Panc1 (cell line): ENCODE measurements around the gene ADARB1. TPM values are rescaled to one million over a fixed set of nuclear protein-coding genes. Genes with fewer than 3 reads are reported as not detected.

Experiments used
- ATAC-seq: fragments of 200-7000 bp; cut with Tn5 transposase; 2 replicates; pipeline ENCODE4 v1.9.1; 2020; ENCODE audit warnings: mild to moderate bottlenecking, moderate library complexity
- BruUV-seq: library from RNA; stranded (reverse); fragments of 400-500 nt; replicated peaks from 2 replicates; lab custom pipeline; 2021; lab: Mats Ljungman, UMichigan
- CTCF ChIA-PET: fragments of 300-600 bp; sonication (Branson Sonifier 250); formaldehyde crosslinking; loops from one replicate; lab custom pipeline; 2022; ENCODE audit warnings: antibody characterized with exemption; lab: Charles Lee
- POLR2A ChIA-PET: fragments of 300-600 bp; sonication (Branson Sonifier 250); formaldehyde crosslinking; loops from one replicate; lab custom pipeline; 2022; ENCODE audit warnings: antibody characterized with exemption; lab: Charles Lee
- DNase-seq: peaks from one replicate; pipeline ENCODE4 v3.0.0-alpha.2; 2010; ENCODE audit warnings: low read depth, low spot score
- H3K27ac ChIP-seq: 2 replicates; pipeline ENCODE4 v1.5.1; 2011; ENCODE audit warnings: mild to moderate bottlenecking, low read length, inconsistent platforms
- H3K27me3 ChIP-seq: fragments of 200-500 bp; sonication (Bioruptor generic); 2 replicates; pipeline ENCODE4 v1.6.0; 2014; ENCODE audit warnings: low read length, inconsistent platforms; ENCODE audit not compliant: control insufficient read depth, insufficient read depth
- H3K36me3 ChIP-seq: fragments of 200-500 bp; sonication (Bioruptor generic); 2 replicates; pipeline ENCODE4 v1.5.1; 2014; ENCODE audit warnings: inconsistent platforms, mild to moderate bottlenecking, low read length, moderate library complexity; ENCODE audit not compliant: control insufficient read depth, insufficient read depth
- H3K4me1 ChIP-seq: 2 replicates; pipeline ENCODE4 v1.5.1; 2011; ENCODE audit warnings: inconsistent platforms, mild to moderate bottlenecking, low read length, moderate library complexity; ENCODE audit not compliant: control insufficient read depth, insufficient read depth
- H3K4me3 ChIP-seq, 2 experiments: 2 replicates each; pipeline ENCODE4 v1.5.1; 2011 to 2012; ENCODE audit warnings: low read depth in 2 of 2, low read length in 2 of 2, mild to moderate bottlenecking in 2 of 2, inconsistent platforms in 1 of 2, moderate library complexity in 1 of 2
- H3K9me3 ChIP-seq: fragments of 200-500 bp; sonication (Bioruptor generic); 2 replicates; pipeline ENCODE4 v1.5.1; 2014; ENCODE audit warnings: low read depth, mild to moderate bottlenecking, inconsistent platforms, low read length, moderate library complexity; ENCODE audit not compliant: control insufficient read depth, insufficient read depth
- POLR2AphosphoS5 ChIP-seq: IDR thresholded peaks from 2 replicates; pipeline ENCODE4 v1.6.1; 2012; ENCODE audit warnings: mild to moderate bottlenecking, low read depth, low read length, moderate library complexity
- SIN3A ChIP-seq: IDR thresholded peaks from 2 replicates; pipeline ENCODE4 v1.6.1; 2012; ENCODE audit warnings: low read depth, mild to moderate bottlenecking, low read length, moderate library complexity, borderline replicate concordance; ENCODE audit not compliant: insufficient read depth
- TCF7L2 ChIP-seq: IDR thresholded peaks from 2 replicates; pipeline ENCODE4 v1.6.1; 2011; ENCODE audit warnings: mild to moderate bottlenecking, low read depth, low read length, inconsistent platforms
- in situ Hi-C: cut with HindIII; loops from 2 replicates; pipeline ENCODE4 v1.10.0; 2016; ENCODE audit warnings: low sequenced_read_pairs, low pct_unique_long_range_greater_than_20kb
- intact Hi-C: fragments of 100-400 bp; cut with micrococcal nuclease; formaldehyde crosslinking; loops from one replicate; pipeline ENCODE4 v1.10.0; 2022; ENCODE audit not compliant: unreplicated experiment
- total RNA-seq: library from RNA; stranded (reverse); gene quantifications from one replicate; pipeline ENCODE4 v1.2.1, GENCODE V29; 2021; ENCODE audit not compliant: unreplicated experiment
- TF ChIP-seq, protein P1 (sequence below): fragments of 450-650 bp; IDR thresholded peaks from 2 replicates; pipeline ENCODE4 v1.5.1; 2017; ENCODE audit warnings: mild to moderate bottlenecking
- TF ChIP-seq, protein P2 (sequence below), 2 experiments: IDR thresholded peaks; 2 replicates each; pipeline ENCODE4 v1.6.1; 2011 to 2012; ENCODE audit warnings: low read depth in 2 of 2, control low read depth in 1 of 2, low read length in 1 of 2, mild to moderate bottlenecking in 1 of 2, moderate library complexity in 1 of 2; ENCODE audit not compliant: insufficient read depth in 1 of 2

The ADARB1 gene
- total RNA-seq, 1 experiment from 2014 or later, result 15.0 TPM

DNA sequence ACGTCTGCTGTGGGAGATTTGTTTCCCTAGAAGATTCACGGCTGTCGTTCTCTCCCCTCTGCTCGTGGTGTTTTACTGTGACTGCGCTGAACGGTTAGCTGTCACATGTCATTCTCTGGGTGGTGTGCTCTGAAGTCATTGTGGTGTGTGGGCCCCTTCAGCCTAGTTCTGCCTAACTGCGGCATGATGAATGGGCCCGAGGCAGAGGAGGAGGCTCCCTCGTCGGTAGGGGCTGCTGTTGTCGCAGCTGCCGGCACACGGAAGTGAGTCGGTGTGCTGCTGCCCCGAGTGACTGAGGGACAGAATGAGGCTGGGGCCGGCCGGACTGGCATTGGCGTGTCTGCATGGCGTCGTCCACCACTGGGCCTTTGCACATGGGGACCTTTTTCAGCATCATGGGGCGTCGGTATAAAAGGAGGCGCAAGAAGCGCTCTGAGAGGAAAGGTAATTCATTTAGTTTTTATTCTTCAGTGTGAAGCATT lies 77.9 kb downstream of the ADARB1 start:
- no peak for TF ChIP-seq SIN3A
- no peak for TF ChIP-seq POLR2AphosphoS5
- no peak for TF ChIP-seq TCF7L2
- TF ChIP-seq, protein P1, sequence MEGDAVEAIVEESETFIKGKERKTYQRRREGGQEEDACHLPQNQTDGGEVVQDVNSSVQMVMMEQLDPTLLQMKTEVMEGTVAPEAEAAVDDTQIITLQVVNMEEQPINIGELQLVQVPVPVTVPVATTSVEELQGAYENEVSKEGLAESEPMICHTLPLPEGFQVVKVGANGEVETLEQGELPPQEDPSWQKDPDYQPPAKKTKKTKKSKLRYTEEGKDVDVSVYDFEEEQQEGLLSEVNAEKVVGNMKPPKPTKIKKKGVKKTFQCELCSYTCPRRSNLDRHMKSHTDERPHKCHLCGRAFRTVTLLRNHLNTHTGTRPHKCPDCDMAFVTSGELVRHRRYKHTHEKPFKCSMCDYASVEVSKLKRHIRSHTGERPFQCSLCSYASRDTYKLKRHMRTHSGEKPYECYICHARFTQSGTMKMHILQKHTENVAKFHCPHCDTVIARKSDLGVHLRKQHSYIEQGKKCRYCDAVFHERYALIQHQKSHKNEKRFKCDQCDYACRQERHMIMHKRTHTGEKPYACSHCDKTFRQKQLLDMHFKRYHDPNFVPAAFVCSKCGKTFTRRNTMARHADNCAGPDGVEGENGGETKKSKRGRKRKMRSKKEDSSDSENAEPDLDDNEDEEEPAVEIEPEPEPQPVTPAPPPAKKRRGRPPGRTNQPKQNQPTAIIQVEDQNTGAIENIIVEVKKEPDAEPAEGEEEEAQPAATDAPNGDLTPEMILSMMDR, result no peak
- TF ChIP-seq, protein P2, sequence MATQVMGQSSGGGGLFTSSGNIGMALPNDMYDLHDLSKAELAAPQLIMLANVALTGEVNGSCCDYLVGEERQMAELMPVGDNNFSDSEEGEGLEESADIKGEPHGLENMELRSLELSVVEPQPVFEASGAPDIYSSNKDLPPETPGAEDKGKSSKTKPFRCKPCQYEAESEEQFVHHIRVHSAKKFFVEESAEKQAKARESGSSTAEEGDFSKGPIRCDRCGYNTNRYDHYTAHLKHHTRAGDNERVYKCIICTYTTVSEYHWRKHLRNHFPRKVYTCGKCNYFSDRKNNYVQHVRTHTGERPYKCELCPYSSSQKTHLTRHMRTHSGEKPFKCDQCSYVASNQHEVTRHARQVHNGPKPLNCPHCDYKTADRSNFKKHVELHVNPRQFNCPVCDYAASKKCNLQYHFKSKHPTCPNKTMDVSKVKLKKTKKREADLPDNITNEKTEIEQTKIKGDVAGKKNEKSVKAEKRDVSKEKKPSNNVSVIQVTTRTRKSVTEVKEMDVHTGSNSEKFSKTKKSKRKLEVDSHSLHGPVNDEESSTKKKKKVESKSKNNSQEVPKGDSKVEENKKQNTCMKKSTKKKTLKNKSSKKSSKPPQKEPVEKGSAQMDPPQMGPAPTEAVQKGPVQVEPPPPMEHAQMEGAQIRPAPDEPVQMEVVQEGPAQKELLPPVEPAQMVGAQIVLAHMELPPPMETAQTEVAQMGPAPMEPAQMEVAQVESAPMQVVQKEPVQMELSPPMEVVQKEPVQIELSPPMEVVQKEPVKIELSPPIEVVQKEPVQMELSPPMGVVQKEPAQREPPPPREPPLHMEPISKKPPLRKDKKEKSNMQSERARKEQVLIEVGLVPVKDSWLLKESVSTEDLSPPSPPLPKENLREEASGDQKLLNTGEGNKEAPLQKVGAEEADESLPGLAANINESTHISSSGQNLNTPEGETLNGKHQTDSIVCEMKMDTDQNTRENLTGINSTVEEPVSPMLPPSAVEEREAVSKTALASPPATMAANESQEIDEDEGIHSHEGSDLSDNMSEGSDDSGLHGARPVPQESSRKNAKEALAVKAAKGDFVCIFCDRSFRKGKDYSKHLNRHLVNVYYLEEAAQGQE (IDR thresholded peaks at IDR 0.05; ENCODE audit: insufficient read depth in 1 of 2, low read depth in 2 of 2, low read length in 1 of 2), result no peak
- intact Hi-C loops (no loop called here), in situ Hi-C loops (no loop called here)
- CTCF ChIA-PET, result no interaction called here
- BruUV-seq, result no TSS peak
- no peak overlapping the region for H3K27ac ChIP-seq
- H3K27me3 ChIP-seq, result no peaks in the 10 kb centered on the region
- no peak for DNase-seq
- no peaks in the 10 kb centered on the region for H3K36me3 ChIP-seq
- no peaks in the 10 kb centered on the region for H3K4me1 ChIP-seq
- ATAC-seq, result no peak
- no peak overlapping the region for H3K4me3 ChIP-seq
- POLR2A ChIA-PET, result no interaction called here
- H3K9me3 ChIP-seq, result no peaks in the 10 kb centered on the region

DNA sequence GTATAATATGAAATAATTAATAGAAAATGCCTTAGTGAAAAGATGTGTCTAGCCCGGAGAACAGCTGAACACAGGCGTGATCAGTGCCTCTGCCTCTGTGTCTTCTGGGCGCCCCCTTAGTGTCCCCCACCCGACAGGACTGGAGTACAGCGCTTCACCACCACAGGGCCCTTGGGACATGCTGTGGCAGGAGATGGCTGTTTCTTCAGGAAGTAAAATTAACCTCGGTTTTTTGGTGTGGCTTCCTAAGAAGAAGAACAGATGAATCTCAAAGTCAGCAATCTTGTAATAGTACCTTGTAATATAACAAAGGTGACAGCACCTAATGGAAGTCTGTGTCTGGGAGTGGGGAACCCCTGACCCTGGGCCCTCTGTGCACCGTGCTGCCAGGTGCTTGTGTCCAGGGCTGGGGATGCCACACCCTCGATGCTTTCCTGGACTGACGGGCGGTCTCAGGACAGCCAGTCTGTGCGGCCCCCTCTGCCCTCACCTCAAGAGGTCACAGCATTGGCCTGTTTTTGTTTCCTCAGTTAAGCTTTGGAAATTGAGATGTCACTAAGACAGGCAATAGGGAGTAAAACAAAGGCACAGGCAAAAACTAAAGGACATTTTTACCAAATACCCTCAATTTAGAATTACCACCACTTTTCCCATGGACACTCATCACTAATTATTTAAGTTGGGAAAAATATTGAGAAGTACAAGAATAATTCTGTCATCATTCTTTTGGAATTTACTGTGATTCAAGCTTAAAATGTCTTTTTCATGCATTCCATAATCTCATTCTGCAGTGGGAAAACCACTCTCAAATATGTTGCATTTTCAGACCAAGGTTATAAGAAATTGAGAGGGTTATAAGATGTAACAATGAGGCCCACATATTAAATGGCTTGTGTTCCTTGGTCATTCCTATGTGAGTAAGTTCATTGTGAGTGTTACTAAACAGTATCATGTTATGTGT lies 79.3 kb downstream of the ADARB1 start:
- no peak for TF ChIP-seq SIN3A
- TF ChIP-seq, protein P2 (IDR thresholded peaks at IDR 0.05; ENCODE audit: insufficient read depth in 1 of 2, low read depth in 2 of 2, low read length in 1 of 2), result no peak
- TF ChIP-seq TCF7L2, result no peak
- TF ChIP-seq, protein P1, result no peak
- no peak for TF ChIP-seq POLR2AphosphoS5
- ChIA-PET POLR2A (no interaction called here), CTCF (no interaction called here)
- Histone ChIP-seq H3K27me3 (no peaks in the 10 kb centered on the region), H3K4me3 (no peak overlapping the region), H3K27ac (no peak overlapping the region), H3K36me3 (no peaks in the 10 kb centered on the region), H3K4me1 (no peaks in the 10 kb centered on the region), H3K9me3 (no peaks in the 10 kb centered on the region)
- in situ Hi-C loops (no loop called here), intact Hi-C loops (no loop called here)
- no TSS peak for BruUV-seq
- no peak for ATAC-seq
- no peak for DNase-seq
